DOHH2 (cell line): Measurements from ENCODE around the gene SIRT3.

Experiments used
- CTCF ChIP-seq: fragments of 200-600 bp; sonication (generic); IDR thresholded peaks from one replicate; pipeline ENCODE4 v1.5.1; 2014; ENCODE audit warnings: antibody characterized with exemption, mild to moderate bottlenecking, low read depth, low read length; ENCODE audit not compliant: poor library complexity, severe bottlenecking
- EZH2phosphoT487 ChIP-seq: fragments of 200-600 bp; sonication (generic); IDR thresholded peaks from 2 replicates; pipeline ENCODE4 v1.6.1; 2017; ENCODE audit warnings: borderline replicate concordance, mild to moderate bottlenecking, antibody characterized with exemption, low read length, moderate library complexity, mixed read lengths

GRCh38 chr11:223884-224283 is 12.3 kb downstream of the SIRT3 start:
- TF ChIP-seq CTCF (no peak), EZH2phosphoT487 (no peak)
